ENCODE measurements around the gene RMP24. TPM values are rescaled to one million over a fixed set of nuclear protein-coding genes. Genes with fewer than 3 reads are reported as not detected.
"Not testable (repeated sequence)": the region's sequence is repeated elsewhere in the genome, so short reads cannot be mapped to it uniquely, and the experiment has no call there.

Gene RMP24

DNA sequence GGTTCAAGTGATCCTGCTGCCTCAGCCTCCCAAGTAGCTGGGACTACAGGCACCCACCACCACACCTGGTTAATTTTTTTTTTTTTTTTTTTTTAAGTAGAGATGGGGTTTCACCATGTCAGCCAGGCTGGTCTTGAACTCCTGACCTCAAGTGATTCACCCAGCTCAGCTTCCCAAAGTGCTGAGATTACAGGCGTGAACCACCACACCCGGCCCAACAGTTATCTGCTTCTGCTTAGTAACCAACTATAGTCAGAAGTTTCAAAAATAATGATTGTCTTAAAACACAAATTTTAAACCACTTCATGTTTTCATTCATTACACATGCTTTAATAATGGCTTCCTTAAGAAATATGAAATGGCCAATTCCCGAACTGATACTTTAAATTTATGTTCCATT, 51.8 kb downstream of the RMP24 start:
- WGBS (ENCODE audit: insufficient coverage): no CpG with 5 or more reads among the region's 3 CpGs
- H3K9me3 ChIP-seq (replicated peaks; ENCODE audit: control insufficient read depth, low read depth, low read length); H3K27me3 ChIP-seq (ENCODE audit: control insufficient read depth, insufficient read depth, low read length); H3K4me1 ChIP-seq (ENCODE audit: control insufficient read depth, insufficient read depth, low read length); H3K36me3 ChIP-seq (ENCODE audit: control insufficient read depth, insufficient read depth, low read length); H3K4me3 ChIP-seq (ENCODE audit: low read length); DNase-seq; H3K27ac ChIP-seq (ENCODE audit: low read length): not testable (repeated sequence)

DNA sequence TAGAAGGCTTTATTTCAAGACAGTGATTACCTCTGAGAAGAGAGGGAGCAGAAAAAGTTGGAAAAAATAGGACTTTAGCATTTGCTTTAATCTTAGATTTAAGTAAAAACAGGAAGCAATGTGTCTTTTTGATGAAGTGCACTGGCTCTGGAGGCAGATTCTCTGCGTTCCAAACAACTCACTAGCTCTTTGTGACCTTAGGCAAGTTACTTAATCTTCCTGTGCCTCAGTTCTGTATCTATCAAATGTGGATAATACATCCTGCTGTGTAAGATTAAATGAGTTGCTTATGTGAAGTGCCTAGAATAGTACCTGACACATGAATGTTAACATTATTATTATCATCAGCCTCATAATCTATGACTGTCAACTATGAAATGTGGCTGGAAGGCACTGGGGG, 52.5 kb downstream of the RMP24 start:
- H3K4me1 ChIP-seq (ENCODE audit: control insufficient read depth, insufficient read depth, low read length): no peaks in the 10 kb centered on the region
- no peak for DNase-seq
- H3K9me3 ChIP-seq (replicated peaks; ENCODE audit: control insufficient read depth, low read depth, low read length): no peaks in the 10 kb centered on the region
- H3K27ac ChIP-seq (ENCODE audit: low read length): no peak overlapping the region
- peaks cover 8% of the 10 kb centered on the region for H3K36me3 ChIP-seq (ENCODE audit: control insufficient read depth, insufficient read depth, low read length)
- no peak overlapping the region for H3K4me3 ChIP-seq (ENCODE audit: low read length)
- no peaks in the 10 kb centered on the region for H3K27me3 ChIP-seq (ENCODE audit: control insufficient read depth, insufficient read depth, low read length)
- WGBS (ENCODE audit: insufficient coverage): no CpG with 5 or more reads among the region's 1 CpG

DNA sequence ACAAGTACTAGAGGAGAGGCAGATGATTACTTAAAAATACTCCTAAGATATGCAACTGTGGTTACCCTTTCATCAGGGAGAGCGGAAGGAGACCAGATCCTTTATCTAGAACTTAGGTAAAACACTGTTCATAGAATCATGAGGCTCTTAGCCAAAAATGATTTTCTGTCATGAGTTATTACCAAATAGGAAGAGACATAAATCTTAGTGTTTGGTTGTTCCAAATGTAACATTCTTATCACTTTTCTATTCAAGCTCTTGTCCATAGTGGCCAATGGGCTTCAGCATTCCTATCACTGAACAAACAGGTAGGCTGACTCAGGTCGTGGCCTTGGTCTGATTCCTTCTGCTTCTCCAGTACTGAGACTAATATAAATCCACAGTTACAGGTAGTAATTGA, 56.4 kb downstream of the RMP24 start:
- Histone ChIP-seq H3K36me3 (ENCODE audit: control insufficient read depth, insufficient read depth, low read length) (peaks cover 5% of the 10 kb centered on the region), H3K4me3 (ENCODE audit: low read length) (no peak overlapping the region), H3K4me1 (ENCODE audit: control insufficient read depth, insufficient read depth, low read length) (no peaks in the 10 kb centered on the region), H3K27me3 (ENCODE audit: control insufficient read depth, insufficient read depth, low read length) (no peaks in the 10 kb centered on the region), H3K9me3 (replicated peaks; ENCODE audit: control insufficient read depth, low read depth, low read length) (no peaks in the 10 kb centered on the region), H3K27ac (ENCODE audit: low read length) (no peak overlapping the region)
- DNase-seq: no peak
- no CpG with 5 or more reads among the region's 2 CpGs for WGBS (ENCODE audit: insufficient coverage)

Other genes with a start within 250 kb of the RMP24 start
- gene RPRD1A, start 94.9 kb downstream of the RMP24 start, total RNA-seq: 40.0 TPM
- 10 to 100 TPM; 31.2 to 43.6 (median 37.2) TPM for gene RPRD1A, start 94.9 kb downstream of the RMP24 start, polyA plus RNA-seq (ENCODE audit: insufficient read depth in 1 of 8, insufficient read length in 8 of 8, low replicate concordance in 1 of 8)
- 37.4 TPM for gene SLC39A6, start 156.7 kb downstream of the RMP24 start, total RNA-seq
- 10 to 100 TPM; 26.9 to 40.9 (median 29.3) TPM for gene SLC39A6, start 156.7 kb downstream of the RMP24 start, polyA plus RNA-seq (ENCODE audit: insufficient read depth in 1 of 8, insufficient read length in 8 of 8, low replicate concordance in 1 of 8)
- 82.2 TPM for gene ELP2, start 157.2 kb downstream of the RMP24 start, total RNA-seq
- 10 to 100 TPM; 52.9 to 81.9 (median 61.5) TPM for gene ELP2, start 157.2 kb downstream of the RMP24 start, polyA plus RNA-seq (ENCODE audit: insufficient read depth in 1 of 8, insufficient read length in 8 of 8, low replicate concordance in 1 of 8)
- 0.13 TPM for gene MOCOS, start 214.8 kb downstream of the RMP24 start, total RNA-seq
- gene MOCOS, start 214.8 kb downstream of the RMP24 start, polyA plus RNA-seq (ENCODE audit: insufficient read depth in 1 of 8, insufficient read length in 8 of 8, low replicate concordance in 1 of 8): under 1 TPM; 0.10 to 0.62 (median 0.25) TPM